ENCODE measurements around the gene MUS81.

DNA sequence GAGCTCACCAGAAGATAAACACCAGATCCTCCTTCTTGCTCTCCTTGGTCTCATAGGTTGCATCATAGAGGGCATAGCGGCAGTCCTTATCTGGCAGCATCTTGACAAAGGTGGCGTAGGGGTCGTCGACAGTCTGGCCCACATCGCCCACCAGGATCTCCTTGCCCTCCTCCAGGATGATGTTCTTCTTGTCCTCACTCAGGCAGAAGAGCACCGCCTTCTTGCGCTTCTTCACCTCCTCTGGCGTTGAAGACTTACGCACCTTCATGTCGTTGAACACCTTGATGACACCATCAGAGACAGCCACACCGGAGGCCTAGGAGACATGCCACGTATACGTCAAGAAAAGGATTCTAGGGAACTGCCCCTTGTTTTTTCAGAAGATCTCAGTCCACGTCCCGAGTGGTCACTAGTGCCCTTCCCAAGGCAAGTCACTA lies 4.3 kb upstream of the MUS81 start:
- TF ChIP-seq, protein P1, sequence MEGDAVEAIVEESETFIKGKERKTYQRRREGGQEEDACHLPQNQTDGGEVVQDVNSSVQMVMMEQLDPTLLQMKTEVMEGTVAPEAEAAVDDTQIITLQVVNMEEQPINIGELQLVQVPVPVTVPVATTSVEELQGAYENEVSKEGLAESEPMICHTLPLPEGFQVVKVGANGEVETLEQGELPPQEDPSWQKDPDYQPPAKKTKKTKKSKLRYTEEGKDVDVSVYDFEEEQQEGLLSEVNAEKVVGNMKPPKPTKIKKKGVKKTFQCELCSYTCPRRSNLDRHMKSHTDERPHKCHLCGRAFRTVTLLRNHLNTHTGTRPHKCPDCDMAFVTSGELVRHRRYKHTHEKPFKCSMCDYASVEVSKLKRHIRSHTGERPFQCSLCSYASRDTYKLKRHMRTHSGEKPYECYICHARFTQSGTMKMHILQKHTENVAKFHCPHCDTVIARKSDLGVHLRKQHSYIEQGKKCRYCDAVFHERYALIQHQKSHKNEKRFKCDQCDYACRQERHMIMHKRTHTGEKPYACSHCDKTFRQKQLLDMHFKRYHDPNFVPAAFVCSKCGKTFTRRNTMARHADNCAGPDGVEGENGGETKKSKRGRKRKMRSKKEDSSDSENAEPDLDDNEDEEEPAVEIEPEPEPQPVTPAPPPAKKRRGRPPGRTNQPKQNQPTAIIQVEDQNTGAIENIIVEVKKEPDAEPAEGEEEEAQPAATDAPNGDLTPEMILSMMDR (IDR thresholded peaks at IDR 0.05): no peak
- TF ChIP-seq POLR2A (IDR thresholded peaks at IDR 0.05): peak in 1 of 2 donors; percentile 14
